PFSK-1 (cell line): ENCODE data around the gene PRKCQ.

Source experiments
- FOXP2 ChIP-seq: optimal IDR thresholded peaks from 2 replicates; pipeline ENCODE3; 2011; ENCODE audit warnings: borderline replicate concordance, control low read depth, inconsistent platforms; ENCODE audit not compliant: insufficient read depth; ENCODE audit errors: extremely low read length, extremely low read depth
- POLR2AphosphoS5 ChIP-seq: IDR thresholded peaks from 2 replicates; pipeline ENCODE4 v1.6.1; 2012; ENCODE audit warnings: low read depth, mild to moderate bottlenecking, control low read depth, low read length, moderate library complexity
- REST ChIP-seq, 2 experiments: IDR thresholded peaks; 2 replicates each; pipeline versions ENCODE4 v1.6.1 to v1.8.0; 2011 to 2012; ENCODE audit warnings: low read depth in 2 of 2, low read length in 2 of 2, control low read depth in 1 of 2, inconsistent platforms in 1 of 2, mild to moderate bottlenecking in 1 of 2, moderate library complexity in 1 of 2; ENCODE audit not compliant: insufficient read depth in 1 of 2
- SIN3A ChIP-seq: IDR thresholded peaks from 2 replicates; pipeline ENCODE4 v1.6.1; 2012; ENCODE audit warnings: mild to moderate bottlenecking, low read length, moderate library complexity, borderline replicate concordance; ENCODE audit not compliant: insufficient read depth
- TAF1 ChIP-seq: IDR thresholded peaks from 2 replicates; pipeline ENCODE4 v1.6.1; 2012; ENCODE audit warnings: low read length, control low read depth, borderline replicate concordance; ENCODE audit not compliant: insufficient read depth

Gene PRKCQ

DNA sequence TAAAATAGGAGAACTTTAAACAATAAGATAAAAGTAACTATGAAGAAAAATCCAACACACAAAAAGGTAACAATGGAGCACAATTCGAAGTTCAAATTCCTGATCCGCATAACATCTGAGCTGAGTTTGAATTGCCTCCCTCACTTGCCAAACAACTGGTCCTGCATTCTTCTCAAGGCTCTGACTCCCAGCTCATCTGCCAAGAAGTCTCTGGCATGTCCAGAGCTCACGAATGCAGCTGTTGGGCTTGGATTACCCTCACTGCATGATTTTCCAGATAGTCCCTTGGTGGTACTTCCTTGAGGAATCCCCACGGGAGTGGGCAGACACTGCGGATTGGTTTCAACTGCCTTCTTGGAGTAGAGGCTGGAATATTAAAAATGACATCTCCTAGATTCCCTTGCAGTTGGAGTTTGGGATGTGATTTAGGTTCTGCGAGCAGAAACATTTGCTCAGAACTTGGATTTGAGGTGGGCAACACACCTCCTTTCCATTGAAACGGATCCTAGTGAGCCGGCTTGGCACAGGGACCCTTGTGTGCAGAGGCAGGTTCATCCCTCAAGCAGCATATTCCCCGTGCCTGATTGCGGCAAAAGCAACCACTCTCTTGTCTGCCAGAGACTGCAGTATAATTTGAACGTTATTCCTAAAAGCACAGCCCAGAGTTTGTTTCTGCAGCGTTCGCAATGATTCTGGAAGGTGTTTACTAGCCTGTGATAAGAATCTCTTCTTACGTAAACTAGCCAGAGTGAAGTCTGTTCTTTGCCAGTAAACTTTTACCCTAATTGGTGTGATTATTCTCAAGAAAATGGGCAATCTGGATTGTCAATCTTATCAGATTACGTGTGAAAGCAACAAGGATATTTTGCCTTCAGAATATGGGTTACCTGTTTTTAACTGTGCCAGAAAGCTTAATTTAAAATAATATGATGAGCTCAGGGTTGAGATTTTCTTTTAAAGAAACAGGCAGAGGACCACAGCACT lies 23.4 kb upstream of the PRKCQ start:
- TF ChIP-seq FOXP2 (no peak), POLR2AphosphoS5 (no peak), TAF1 (no peak)

DNA sequence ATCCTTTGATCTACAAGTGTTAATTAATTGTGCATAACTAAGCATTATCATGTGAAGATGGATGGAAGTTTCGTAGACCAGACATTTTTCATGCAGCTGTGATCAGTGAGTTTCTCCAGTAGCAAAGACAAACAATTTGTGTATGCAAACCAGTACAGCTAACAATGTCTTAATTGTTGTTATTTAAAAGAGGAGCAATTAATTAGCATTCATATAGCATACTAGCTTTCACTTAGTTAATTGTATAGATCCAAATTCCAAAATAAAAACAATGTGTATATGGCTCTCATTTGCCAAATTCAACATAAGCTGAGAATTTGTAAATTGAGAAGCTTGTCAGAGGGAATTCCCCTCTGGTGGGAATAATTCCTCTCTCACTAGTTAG lies 22.6 kb upstream of the PRKCQ start:
- no peak for TF ChIP-seq TAF1

GRCh38 chr10:6602026-6602699 lies 22.1 kb upstream of the PRKCQ start:
- no peak for TF ChIP-seq FOXP2
- no peak for TF ChIP-seq SIN3A
- no peak for TF ChIP-seq REST (IDR thresholded peaks at IDR 0.05; ENCODE audit: insufficient read depth in 1 of 2, low read depth in 2 of 2, low read length in 2 of 2)
- TF ChIP-seq POLR2AphosphoS5 = no peak
- TF ChIP-seq TAF1 = no peak

- TF ChIP-seq TAF1 (no peak), FOXP2 (no peak), POLR2AphosphoS5 (no peak), SIN3A (no peak), REST (IDR thresholded peaks at IDR 0.05; ENCODE audit: insufficient read depth in 1 of 2, low read depth in 2 of 2, low read length in 2 of 2) (no peak)
These were observed 21.2 kb upstream of the PRKCQ start for GRCh38 chr10:6601246-6601805.

DNA sequence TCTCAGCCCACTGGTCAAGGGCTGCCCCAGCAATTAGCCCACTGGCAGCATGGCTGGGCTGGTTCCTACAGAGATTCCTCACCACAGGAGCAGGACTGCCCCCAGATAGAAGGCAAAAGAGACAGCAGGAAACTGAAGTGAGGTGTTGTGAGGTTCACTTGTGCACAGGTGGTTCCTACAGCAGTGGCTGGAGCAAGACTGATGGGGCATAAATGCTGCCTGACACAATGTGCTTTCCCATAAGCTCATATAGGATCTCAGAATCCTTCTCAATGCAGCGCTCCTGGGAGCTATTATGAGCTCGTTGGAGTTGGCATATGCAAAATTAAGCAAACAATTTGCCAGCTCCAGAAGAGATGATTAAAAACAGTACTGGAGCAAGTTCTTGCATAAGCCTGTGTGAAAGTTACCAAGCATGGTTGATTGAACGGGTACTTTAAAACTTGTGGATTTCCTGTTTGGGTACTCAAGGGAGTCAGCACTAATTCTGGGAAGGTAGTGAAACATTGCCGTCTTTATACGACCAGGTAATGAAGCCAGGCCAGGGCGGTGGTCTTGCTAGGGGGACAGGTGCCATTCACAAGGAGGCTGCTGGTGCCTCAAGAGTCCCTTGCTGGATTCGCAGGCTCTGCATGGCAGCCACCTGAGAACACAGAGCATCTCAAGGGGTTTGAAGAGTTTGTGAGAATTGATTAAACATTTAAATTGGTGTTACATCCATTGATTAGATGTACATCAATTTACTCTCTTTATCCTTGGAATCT lies 20.3 kb upstream of the PRKCQ start:
- TF ChIP-seq SIN3A = no peak
- TF ChIP-seq REST (IDR thresholded peaks at IDR 0.05; ENCODE audit: insufficient read depth in 1 of 2, low read depth in 2 of 2, low read length in 2 of 2) = no peak
- no peak for TF ChIP-seq TAF1
- TF ChIP-seq POLR2AphosphoS5 = no peak
- TF ChIP-seq FOXP2 = no peak
